HepG2 (cell line): ENCODE data around the gene RDM1. TPM values are rescaled to one million over a fixed set of nuclear protein-coding genes. Genes with fewer than 3 reads are reported as not detected.

Experiments used
- E2F1 ChIP-seq: sonication (generic); formaldehyde crosslinking; IDR thresholded peaks from 2 replicates; pipeline ENCODE4 v1.5.0; 2020; ENCODE audit warnings: missing genetic modification reagents
- MAX ChIP-seq: IDR thresholded peaks from 2 replicates; pipeline ENCODE4 v1.6.1; 2012; ENCODE audit warnings: inconsistent platforms
- MTF2 ChIP-seq: sonication (generic); formaldehyde crosslinking; IDR thresholded peaks from 2 replicates; pipeline ENCODE4 v1.5.0; 2020; ENCODE audit warnings: missing genetic modification reagents, borderline replicate concordance
- MYPOP ChIP-seq: sonication (generic); formaldehyde crosslinking; IDR thresholded peaks from 2 replicates; pipeline ENCODE4 v1.8.1; 2023; ENCODE audit warnings: mild to moderate bottlenecking, moderate library complexity, missing genetic modification reagents
- NRL ChIP-seq: sonication (generic); formaldehyde crosslinking; IDR thresholded peaks from 2 replicates; pipeline ENCODE4 v1.5.0; 2020; ENCODE audit warnings: missing genetic modification reagents, mild to moderate bottlenecking, moderate library complexity, borderline replicate concordance
- RARA ChIP-seq: IDR thresholded peaks from 2 replicates; pipeline ENCODE4 v1.6.1; 2016; ENCODE audit warnings: missing genetic modification reagents, missing compliant biosample characterization
- ZFYVE20 ChIP-seq: sonication (generic); formaldehyde crosslinking; IDR thresholded peaks from 2 replicates; pipeline ENCODE4 v1.8.0; 2023; ENCODE audit warnings: low read depth, mild to moderate bottlenecking, moderate library complexity, missing genetic modification reagents, borderline replicate concordance
- ZNF430 ChIP-seq: sonication (generic); formaldehyde crosslinking; IDR thresholded peaks from 2 replicates; pipeline ENCODE4 v1.9.0; 2021; ENCODE audit warnings: mild to moderate bottlenecking, missing genetic modification reagents
- ZNF660 ChIP-seq: sonication (generic); formaldehyde crosslinking; IDR thresholded peaks from 2 replicates; pipeline ENCODE4 v1.5.1; 2020; ENCODE audit warnings: mild to moderate bottlenecking, low read depth, missing genetic modification reagents, borderline replicate concordance
- polyA plus RNA-seq, 8 experiments: library from polyadenylated mRNA; depleted of rRNA in 3 of 8; stranded (reverse) in 7 of 8; unstranded in 1 of 8; fragments of >200 nt; fragmentation: Illumina TruSeq in 4 of 8; extraction: Trizol in 4 of 8; gene quantifications; 2 replicates each; pipeline versions ENCODE4 v1.2.1 to v1.2.3, GENCODE V29; 2011 to 2016; ENCODE audit warnings: low read depth in 4 of 8, missing spikeins in 1 of 8, mixed read lengths in 1 of 8; ENCODE audit not compliant: insufficient read depth in 1 of 8
- total RNA-seq, 5 experiments: library from RNA; depleted of rRNA; stranded (reverse); fragments of >200 nt; fragmentation: Illumina TruSeq; extraction: Trizol; gene quantifications; 2 replicates each; pipeline ENCODE4 v1.2.3, GENCODE V29; 2016; ENCODE audit warnings: low read depth in 1 of 5
- TF ChIP-seq, protein P1 (sequence below): sonication (generic); formaldehyde crosslinking; conservative IDR thresholded peaks from 2 replicates; pipeline ENCODE4 v1.4.0; 2020; ENCODE audit warnings: missing genetic modification reagents
- TF ChIP-seq, protein P2 (sequence below): sonication (generic); formaldehyde crosslinking; IDR thresholded peaks from 2 replicates; pipeline ENCODE4 v1.4.0; 2020; ENCODE audit warnings: missing genetic modification reagents
- TF ChIP-seq, protein P3 (sequence below): sonication (generic); formaldehyde crosslinking; IDR thresholded peaks from 2 replicates; pipeline ENCODE4 v1.4.0; 2020; ENCODE audit warnings: missing genetic modification reagents
- TF ChIP-seq, protein P4 (sequence below), 2 experiments: sonication (generic) in 1 of 2; formaldehyde crosslinking in 1 of 2; IDR thresholded peaks; 2 replicates each; pipeline versions ENCODE4 v1.4.0 to v1.6.1; 2018 to 2020; ENCODE audit warnings: missing genetic modification reagents in 2 of 2, borderline replicate concordance in 1 of 2, low read depth in 1 of 2, mild to moderate bottlenecking in 1 of 2, missing biosample characterization in 1 of 2

The RDM1 gene
- total and polyA plus RNA-seq, 2 of the 13 experiments (the other 11 are each of a cell fraction or from before 2014, with no cell fraction given), result 0.28 to 0.40 TPM

DNA sequence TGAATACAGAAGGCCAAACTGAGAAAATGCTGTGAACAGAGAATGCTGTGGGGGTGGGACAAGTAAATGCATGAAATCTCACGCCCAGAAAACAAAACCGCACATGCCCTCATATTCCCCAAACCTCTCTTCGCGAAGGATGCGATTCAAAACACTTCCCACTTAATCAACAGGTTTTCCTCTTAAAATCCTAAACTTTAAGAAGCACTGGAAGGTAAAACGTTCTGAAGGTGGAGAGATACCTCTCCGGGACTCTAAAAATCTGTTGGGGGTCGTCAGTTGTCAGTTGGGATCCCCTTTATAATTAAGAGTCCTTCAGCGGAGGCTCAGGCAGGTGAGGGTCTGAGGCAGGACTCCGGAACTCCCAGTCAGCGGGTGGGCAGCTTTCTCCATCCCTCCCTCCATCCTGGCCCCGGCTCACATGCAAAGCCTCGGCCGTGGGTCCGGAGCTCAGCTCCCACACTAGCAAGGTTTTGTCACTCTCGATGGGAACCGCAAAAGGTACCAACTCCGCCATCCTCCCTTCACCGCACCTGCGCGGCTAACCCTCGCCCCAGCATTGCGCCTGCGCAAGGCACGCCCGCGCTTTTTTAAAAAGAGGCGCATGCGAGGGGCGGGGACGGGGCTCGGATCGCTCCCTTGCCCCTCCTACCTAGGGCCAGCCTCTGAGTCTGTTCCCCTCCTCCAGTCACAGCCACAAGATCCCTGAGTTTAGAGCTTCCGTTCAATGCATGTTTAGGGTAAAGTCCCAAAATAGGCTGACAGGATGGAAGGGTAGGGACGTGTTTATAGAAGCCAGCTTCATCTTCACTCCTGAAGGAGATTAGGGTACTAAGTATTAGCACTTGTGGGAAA lies at the start of gene RDM1 (continued):
- TF ChIP-seq MYPOP (CRISPR knock-in tag) (0 out of 2 replicates have a peak, but pooled peaks have one; percentile 26), ZNF660 (CRISPR knock-in tag) (no peak), ZNF430 (CRISPR knock-in tag) (no peak), MTF2 (no peak), NRL (CRISPR knock-in tag) (0 out of 2 replicates have a peak, but pooled peaks have one; percentile 36), E2F1 (peak; percentile 77; the same call in 1 of the 2 replicates), ZFYVE20 (CRISPR knock-in tag) (no peak), MAX (peak; percentile 60), RARA (no peak)
- TF ChIP-seq, protein P1, sequence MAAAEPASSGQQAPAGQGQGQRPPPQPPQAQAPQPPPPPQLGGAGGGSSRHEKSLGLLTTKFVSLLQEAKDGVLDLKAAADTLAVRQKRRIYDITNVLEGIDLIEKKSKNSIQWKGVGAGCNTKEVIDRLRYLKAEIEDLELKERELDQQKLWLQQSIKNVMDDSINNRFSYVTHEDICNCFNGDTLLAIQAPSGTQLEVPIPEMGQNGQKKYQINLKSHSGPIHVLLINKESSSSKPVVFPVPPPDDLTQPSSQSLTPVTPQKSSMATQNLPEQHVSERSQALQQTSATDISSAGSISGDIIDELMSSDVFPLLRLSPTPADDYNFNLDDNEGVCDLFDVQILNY (CRISPR knock-in tag), result peak; percentile 79; the same call in 1 of the 2 replicates
- TF ChIP-seq, protein P2, sequence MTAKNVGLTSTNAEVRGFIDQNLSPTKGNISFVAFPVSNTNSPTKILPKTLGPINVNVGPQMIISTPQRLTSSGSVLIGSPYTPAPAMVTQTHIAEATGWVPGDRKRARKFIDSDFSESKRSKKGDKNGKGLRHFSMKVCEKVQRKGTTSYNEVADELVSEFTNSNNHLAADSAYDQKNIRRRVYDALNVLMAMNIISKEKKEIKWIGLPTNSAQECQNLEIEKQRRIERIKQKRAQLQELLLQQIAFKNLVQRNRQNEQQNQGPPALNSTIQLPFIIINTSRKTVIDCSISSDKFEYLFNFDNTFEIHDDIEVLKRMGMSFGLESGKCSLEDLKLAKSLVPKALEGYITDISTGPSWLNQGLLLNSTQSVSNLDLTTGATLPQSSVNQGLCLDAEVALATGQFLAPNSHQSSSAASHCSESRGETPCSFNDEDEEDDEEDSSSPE, result peak; percentile 98
- TF ChIP-seq, protein P3, sequence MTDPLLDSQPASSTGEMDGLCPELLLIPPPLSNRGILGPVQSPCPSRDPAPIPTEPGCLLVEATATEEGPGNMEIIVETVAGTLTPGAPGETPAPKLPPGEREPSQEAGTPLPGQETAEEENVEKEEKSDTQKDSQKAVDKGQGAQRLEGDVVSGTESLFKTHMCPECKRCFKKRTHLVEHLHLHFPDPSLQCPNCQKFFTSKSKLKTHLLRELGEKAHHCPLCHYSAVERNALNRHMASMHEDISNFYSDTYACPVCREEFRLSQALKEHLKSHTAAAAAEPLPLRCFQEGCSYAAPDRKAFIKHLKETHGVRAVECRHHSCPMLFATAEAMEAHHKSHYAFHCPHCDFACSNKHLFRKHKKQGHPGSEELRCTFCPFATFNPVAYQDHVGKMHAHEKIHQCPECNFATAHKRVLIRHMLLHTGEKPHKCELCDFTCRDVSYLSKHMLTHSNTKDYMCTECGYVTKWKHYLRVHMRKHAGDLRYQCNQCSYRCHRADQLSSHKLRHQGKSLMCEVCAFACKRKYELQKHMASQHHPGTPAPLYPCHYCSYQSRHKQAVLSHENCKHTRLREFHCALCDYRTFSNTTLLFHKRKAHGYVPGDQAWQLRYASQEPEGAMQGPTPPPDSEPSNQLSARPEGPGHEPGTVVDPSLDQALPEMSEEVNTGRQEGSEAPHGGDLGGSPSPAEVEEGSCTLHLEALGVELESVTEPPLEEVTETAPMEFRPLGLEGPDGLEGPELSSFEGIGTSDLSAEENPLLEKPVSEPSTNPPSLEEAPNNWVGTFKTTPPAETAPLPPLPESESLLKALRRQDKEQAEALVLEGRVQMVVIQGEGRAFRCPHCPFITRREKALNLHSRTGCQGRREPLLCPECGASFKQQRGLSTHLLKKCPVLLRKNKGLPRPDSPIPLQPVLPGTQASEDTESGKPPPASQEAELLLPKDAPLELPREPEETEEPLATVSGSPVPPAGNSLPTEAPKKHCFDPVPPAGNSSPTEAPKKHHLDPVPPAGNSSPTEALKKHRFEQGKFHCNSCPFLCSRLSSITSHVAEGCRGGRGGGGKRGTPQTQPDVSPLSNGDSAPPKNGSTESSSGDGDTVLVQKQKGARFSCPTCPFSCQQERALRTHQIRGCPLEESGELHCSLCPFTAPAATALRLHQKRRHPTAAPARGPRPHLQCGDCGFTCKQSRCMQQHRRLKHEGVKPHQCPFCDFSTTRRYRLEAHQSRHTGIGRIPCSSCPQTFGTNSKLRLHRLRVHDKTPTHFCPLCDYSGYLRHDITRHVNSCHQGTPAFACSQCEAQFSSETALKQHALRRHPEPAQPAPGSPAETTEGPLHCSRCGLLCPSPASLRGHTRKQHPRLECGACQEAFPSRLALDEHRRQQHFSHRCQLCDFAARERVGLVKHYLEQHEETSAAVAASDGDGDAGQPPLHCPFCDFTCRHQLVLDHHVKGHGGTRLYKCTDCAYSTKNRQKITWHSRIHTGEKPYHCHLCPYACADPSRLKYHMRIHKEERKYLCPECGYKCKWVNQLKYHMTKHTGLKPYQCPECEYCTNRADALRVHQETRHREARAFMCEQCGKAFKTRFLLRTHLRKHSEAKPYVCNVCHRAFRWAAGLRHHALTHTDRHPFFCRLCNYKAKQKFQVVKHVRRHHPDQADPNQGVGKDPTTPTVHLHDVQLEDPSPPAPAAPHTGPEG, result no peak
- TF ChIP-seq, protein P4, sequence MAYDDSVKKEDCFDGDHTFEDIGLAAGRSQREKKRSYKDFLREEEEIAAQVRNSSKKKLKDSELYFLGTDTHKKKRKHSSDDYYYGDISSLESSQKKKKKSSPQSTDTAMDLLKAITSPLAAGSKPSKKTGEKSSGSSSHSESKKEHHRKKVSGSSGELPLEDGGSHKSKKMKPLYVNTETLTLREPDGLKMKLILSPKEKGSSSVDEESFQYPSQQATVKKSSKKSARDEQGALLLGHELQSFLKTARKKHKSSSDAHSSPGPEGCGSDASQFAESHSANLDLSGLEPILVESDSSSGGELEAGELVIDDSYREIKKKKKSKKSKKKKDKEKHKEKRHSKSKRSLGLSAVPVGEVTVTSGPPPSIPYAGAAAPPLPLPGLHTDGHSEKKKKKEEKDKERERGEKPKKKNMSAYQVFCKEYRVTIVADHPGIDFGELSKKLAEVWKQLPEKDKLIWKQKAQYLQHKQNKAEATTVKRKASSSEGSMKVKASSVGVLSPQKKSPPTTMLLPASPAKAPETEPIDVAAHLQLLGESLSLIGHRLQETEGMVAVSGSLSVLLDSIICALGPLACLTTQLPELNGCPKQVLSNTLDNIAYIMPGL (CRISPR knock-in tag; IDR thresholded peaks at IDR 0.05; ENCODE audit: borderline replicate concordance in 1 of 2, low read depth in 1 of 2), result no peak
